ENCODE data around the gene ZBTB7A.

ZBTB7A gene

GRCh38 chr19:4023600-4024398 is 42.9 kb downstream of the ZBTB7A start:
- Histone ChIP-seq H3K4me1 (ENCODE audit: insufficient read depth, low read length) (no peaks in the 10 kb centered on the region), H3K27me3 (ENCODE audit: insufficient read depth, low read length, poor library complexity) (no peaks in the 10 kb centered on the region), H3K9me3 (ENCODE audit: insufficient read depth, low read length, severe bottlenecking) (peaks cover 7% of the 10 kb centered on the region), H3K4me3 (ENCODE audit: low read depth in 1 of 2, low read length in 2 of 2) (no peak overlapping the region), H3K36me3 (ENCODE audit: insufficient read depth, low read length) (peaks cover 77% of the 10 kb centered on the region), H2AFZ (ENCODE audit: low read depth, low read length) (no peak overlapping the region), H4K20me1 (ENCODE audit: insufficient read depth, low read length) (peaks cover 14% of the 10 kb centered on the region), H3K27ac (ENCODE audit: low read length) (no peak overlapping the region), H3K9ac (ENCODE audit: low read depth, low read length) (no peak overlapping the region), H3K4me2 (ENCODE audit: insufficient read depth, low read length) (no peak overlapping the region), H3K79me2 (ENCODE audit: insufficient read depth, low read length) (peaks cover 41% of the 10 kb centered on the region)
- TF ChIP-seq CTCF (IDR thresholded peaks at IDR 0.05; ENCODE audit: borderline replicate concordance, extremely low read depth, low read length, poor library complexity, severe bottlenecking) = no peak
- no peak for TF ChIP-seq EZH2 (IDR thresholded peaks at IDR 0.05; ENCODE audit: borderline replicate concordance, low read depth, low read length, severe bottlenecking)
- ATAC-seq (ENCODE audit: insufficient read depth, low read depth) = no peak
- no peak for DNase-seq

- peaks cover 77% of the 10 kb centered on the region for H3K79me2 ChIP-seq (ENCODE audit: insufficient read depth, low read length)
- H3K36me3 ChIP-seq (ENCODE audit: insufficient read depth, low read length) = peaks cover 84% of the 10 kb centered on the region
- H4K20me1 ChIP-seq (ENCODE audit: insufficient read depth, low read length) = peaks cover 43% of the 10 kb centered on the region
Observed at GRCh38 chr19:4019578-4019977, 47.1 kb downstream of the ZBTB7A start.

GRCh38 chr19:4018775-4019504 is 47.8 kb downstream of the ZBTB7A start:
- no peak for DNase-seq
- Histone ChIP-seq H3K4me3 (ENCODE audit: low read depth in 1 of 2, low read length in 2 of 2) (no peak overlapping the region), H3K4me1 (ENCODE audit: insufficient read depth, low read length) (no peaks in the 10 kb centered on the region), H3K79me2 (ENCODE audit: insufficient read depth, low read length) (peaks cover 83% of the 10 kb centered on the region), H4K20me1 (ENCODE audit: insufficient read depth, low read length) (peaks cover 49% of the 10 kb centered on the region), H2AFZ (ENCODE audit: low read depth, low read length) (no peak overlapping the region), H3K36me3 (ENCODE audit: insufficient read depth, low read length) (peaks cover 84% of the 10 kb centered on the region), H3K9me3 (ENCODE audit: insufficient read depth, low read length, severe bottlenecking) (peaks cover 7% of the 10 kb centered on the region), H3K9ac (ENCODE audit: low read depth, low read length) (no peak overlapping the region), H3K4me2 (ENCODE audit: insufficient read depth, low read length) (no peak overlapping the region), H3K27me3 (ENCODE audit: insufficient read depth, low read length, poor library complexity) (no peaks in the 10 kb centered on the region), H3K27ac (ENCODE audit: low read length) (no peak overlapping the region)
- TF ChIP-seq EZH2 (IDR thresholded peaks at IDR 0.05; ENCODE audit: borderline replicate concordance, low read depth, low read length, severe bottlenecking) = no peak
- no peak for TF ChIP-seq CTCF (IDR thresholded peaks at IDR 0.05; ENCODE audit: borderline replicate concordance, extremely low read depth, low read length, poor library complexity, severe bottlenecking)
- no peak for ATAC-seq (ENCODE audit: insufficient read depth, low read depth)

More at GRCh38 chr19:4019578-4019977, 47.1 kb downstream of the ZBTB7A start:
- Histone ChIP-seq H3K9me3 (ENCODE audit: insufficient read depth, low read length, severe bottlenecking) (peaks cover 7% of the 10 kb centered on the region), H3K9ac (ENCODE audit: low read depth, low read length) (no peak overlapping the region), H3K27ac (ENCODE audit: low read length) (no peak overlapping the region), H3K4me3 (ENCODE audit: low read depth in 1 of 2, low read length in 2 of 2) (no peak overlapping the region), H2AFZ (ENCODE audit: low read depth, low read length) (no peak overlapping the region), H3K4me2 (ENCODE audit: insufficient read depth, low read length) (no peak overlapping the region), H3K27me3 (ENCODE audit: insufficient read depth, low read length, poor library complexity) (no peaks in the 10 kb centered on the region), H3K4me1 (ENCODE audit: insufficient read depth, low read length) (no peaks in the 10 kb centered on the region)
- no peak for DNase-seq
- ATAC-seq (ENCODE audit: insufficient read depth, low read depth) = no peak
- TF ChIP-seq EZH2 (IDR thresholded peaks at IDR 0.05; ENCODE audit: borderline replicate concordance, low read depth, low read length, severe bottlenecking) (no peak), CTCF (IDR thresholded peaks at IDR 0.05; ENCODE audit: borderline replicate concordance, extremely low read depth, low read length, poor library complexity, severe bottlenecking) (no peak)

Data from DND-41 (cell line).